Hypothalamus (tissue), 51 donors: ENCODE data around the gene ITGB7.

ENCODE experiments used
- DNase-seq, 51 donors: peaks; one replicate each; lab custom pipeline; 2025; lab: John Stamatoyannopoulos, UW

The ITGB7 gene

DNA sequence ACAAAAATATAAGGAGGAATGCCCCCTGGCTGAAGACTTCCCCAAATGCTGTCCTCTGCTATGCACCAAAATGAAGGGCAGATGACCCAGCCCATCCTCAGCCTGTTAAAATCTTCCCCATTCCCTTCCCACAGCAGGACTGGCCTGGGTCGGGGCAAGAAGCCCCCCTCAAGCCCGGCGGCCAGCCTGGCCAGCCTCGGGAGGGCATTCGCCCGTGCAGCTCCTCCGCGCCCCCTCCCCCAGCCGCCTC, 24.5 kb upstream of the ITGB7 start:
- peak in 1 of 51 donors; percentile 65 for DNase-seq

DNA sequence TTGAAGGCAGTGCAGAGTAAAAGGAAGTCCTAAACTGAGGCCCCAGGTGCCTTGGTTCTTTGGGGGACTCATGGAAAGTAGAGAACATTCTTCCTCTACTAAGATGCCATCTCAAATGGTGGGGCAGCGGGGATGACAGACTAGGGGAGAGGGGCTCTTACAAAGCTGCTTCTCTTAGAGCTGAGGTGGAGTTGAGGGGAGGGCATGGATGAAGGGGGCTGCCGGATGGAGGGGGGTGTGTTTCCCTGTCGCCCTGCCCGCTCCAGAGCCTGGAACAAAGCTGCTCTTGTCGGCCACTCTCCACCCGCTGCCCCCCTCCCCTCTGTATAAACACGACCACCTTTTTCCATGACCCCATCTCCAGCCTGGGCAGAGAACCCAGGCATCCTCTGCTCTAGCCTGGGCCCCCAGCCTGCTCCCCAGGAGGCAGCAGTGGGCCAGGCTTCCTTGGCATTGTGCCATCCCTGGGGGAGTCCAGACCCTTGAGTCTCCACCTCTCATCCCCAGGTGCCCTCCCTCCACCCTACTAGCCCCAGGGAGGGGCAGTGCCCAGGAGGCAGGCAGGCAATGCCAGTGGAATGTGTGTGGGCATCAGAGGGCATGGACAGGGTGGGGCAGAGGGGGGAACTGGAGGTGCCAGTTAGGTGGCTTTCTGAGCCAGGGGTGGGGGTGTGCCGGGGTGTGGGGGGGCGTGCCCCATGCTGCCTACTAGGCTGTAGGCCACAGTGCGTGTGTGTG, 23.2 kb upstream of the ITGB7 start:
- peak in 1 of 51 donors; percentile 25 for DNase-seq

DNA sequence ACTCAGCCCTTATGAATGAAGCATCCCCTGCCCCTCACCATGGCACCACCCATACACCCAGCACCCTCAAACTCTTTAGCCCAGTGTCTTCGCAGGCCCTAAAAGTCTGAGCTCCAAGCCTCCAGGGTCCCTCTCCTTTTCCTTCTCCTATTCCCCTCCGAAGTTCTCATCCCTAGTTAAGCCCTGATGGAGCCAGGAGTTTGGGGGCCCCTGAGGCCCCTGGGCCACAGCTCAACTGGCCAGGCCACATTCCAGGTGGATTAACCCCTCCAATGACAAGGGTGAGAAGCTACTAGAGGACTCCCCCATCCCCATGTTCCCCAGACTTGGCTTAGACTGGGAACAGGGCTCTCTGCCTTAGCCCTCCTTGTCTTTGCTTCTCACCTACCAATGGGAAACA, 22.4 kb upstream of the ITGB7 start:
- DNase-seq: no peak

DNA sequence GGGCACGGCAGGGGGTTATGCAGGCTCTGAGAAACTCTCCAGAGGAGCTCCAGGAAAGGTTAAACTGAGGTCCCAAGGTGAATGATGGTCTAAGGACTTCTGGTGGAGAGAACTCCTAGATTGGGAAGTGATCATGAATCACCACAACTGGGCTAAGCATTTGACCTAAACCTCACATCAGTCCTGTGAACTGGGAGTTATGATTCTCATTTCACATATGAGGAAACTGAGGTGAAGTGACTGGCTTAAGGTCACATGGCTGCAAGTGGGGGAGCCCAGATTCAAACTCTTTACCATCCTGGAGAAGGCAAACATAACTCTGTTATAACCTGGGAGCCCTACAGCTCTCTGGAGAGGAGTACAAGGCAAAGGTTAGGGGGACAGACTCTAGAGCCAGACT, 20.8 kb upstream of the ITGB7 start:
- no peak for DNase-seq

DNA sequence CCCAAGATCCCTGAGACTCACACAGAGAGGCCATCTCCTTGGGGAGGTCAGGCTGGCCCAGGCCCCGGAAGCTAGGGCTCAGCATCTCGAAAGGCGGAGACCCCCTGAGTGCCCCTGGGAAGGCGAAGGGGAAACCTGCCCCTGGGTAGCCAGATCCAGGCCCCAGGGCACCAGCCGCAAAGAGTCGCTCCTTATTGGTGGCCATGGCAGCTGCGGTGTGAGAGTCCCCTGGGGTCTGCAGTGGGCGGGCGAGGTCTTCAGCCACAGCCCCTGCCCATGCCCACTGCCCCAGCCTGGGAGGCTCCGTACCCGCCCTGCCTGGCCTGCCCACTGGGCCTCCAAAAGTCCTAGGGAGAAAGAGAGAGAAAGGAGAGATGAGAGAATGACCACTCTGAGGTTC, 20.3 kb upstream of the ITGB7 start:
- DNase-seq: no peak

DNA sequence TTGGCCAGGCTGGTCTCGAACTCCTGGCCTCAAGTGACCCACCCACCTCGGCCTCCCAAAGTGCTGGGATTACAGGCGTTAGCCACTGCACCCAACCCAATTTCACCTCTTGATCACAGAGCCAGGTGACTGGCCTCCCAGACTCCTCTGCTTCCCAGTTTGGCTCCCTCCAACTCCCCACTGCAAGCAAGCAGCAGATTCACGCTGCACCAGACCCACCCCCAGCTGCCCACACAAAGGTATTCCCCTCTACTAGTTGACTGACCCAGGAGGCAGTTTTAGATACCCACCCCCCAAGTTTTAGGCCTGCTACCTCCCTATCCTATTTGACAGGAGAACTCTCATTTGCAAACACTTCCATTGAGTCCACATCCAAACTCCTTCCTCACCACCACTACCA, 19.8 kb upstream of the ITGB7 start:
- no peak for DNase-seq

DNA sequence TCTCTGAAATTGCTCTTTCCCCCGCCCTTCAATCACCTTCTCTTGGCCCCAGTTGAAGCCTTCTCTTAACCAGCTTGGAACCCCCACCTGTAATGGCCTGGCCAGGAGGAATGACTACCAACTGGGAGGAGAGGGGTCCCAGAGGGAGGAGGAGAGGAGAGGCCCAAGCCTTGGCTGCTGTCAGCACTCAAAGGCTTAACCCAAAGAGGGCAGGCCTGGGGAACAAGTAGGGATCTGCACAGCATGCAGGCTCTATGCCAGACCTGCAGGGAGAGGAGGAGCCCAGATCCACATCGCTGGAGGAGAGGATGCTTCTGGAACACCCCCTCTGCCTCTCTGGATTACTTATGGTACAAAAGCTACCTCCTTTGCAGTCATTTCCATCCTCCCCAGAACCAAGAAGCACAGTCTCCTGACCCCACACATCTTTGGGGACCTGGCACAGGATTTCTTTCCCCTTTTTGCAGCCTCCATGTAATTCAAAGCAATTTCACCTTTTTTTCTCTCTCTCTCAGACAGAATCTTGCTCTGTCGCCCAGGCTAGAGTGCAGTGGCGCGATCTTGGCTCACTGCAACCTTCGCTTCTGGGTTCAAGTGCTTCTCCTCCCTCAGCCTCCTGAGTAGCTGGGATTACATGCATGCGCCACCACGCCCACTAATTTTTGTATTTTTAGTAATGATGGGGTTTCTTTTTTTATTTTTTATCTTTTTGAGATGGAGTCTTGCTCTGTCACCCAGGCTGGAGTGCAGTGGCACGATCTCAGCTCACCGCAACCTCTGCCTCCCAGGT, 18.8 kb upstream of the ITGB7 start:
- DNase-seq: no peak

DNA sequence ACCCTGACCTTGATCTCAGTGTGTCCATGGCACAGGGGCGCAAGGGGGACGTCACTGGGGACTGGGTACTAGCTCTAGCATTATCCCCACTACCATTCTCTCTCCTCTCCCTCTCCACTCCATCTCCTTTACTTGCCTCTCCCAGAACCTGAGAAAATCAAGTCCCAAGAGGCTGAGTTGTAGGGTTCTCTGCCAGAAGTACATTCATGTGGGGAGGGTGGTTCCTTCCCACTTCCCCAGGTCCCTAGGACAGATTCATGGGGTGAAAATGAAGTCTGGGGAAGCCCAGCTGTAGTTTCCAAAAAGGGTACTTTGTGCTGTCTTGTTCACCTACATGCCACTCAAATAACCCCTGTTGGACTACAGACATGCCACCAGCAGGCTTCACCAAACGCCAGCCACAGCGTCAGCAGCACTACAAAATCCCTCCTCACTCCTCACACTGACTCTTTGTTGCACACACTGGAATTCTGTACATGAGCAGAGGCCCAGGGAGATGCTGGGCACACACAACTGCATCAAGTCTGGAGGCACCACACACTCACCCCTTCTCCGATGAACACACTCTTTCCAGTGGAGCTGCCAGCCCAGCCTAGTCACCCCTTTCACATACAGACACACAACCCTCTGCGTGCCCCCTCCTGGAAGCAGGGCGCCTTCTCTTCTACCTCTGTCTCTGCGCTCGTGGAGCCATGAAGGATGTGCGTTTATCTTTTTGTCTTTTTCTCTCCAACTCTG, 18.0 kb upstream of the ITGB7 start:
- DNase-seq: peak in 2 of 51 donors; percentile 18 to 19

DNA sequence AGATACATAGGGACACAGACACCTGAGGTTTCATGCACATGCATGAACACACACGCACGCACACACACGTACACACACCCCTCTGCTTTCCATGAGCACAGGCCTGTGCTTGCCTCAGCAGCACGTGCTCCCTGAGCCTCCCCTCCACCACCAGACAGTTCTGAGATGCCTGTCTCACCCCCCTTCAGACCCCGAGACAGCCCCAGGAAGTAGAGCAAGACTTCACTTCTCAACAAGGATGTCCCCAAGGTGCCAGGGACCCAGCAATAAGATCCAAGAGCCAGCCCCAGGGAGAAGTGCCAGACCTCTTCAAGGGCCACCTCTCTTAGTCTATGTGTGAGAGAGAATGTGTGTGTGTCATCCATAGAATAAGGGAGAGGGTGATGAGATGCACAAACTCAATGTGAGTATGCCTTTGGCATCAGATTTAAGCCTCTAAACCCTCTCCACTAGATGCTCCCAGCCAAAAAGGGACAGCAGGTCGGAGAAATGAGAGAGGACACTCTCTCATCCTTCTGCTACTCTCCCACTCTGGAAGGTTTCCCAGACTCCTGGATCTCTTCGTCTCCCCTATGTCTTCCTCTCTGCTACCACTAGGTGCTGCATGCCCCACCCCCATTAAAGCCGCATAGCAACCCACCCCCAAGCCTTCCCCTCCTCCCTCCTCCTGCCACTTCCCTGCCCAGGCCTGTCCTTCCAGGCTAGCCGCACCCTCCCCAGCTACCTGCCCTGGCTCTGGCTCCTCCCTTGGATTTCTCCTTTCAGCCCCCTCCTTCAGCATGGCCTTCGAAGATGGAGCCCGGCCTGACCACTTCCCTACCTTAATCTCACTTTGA, 17.2 kb upstream of the ITGB7 start:
- DNase-seq: no peak

DNA sequence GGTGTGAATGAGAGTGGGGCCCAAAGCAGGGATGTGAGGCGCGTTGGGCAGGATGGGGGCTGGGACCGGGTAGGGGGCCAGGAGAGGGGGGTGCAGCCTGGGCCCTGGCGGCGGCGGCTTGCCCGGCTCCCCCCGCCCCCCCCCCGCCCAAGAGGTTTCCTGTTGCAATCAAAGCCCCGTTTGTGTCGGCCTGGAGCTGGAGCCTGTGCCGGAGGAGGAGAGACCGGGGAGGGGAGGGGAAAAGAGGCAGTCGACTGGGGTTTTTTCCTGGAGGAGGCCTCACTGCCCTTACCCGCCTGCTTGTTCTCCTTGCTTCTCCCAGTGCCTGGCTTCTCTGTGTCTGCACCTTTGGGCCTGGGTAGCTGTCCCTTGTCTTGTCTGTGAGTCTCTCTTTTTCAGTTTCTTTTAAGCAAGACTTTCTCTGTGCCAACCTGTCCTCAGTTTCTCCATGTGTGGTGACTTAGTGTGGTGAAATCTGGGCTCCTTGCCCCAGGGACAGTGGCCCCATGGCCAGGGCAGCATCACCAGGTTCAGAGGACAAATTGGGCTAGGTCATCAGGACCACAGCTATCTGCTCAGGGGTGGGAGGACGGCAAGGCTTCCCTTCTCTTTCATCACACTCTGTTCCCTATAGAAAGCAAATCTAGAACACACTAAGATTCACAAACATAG, 16.5 kb upstream of the ITGB7 start:
- peak in 37 of 51 donors; percentile 25 to 82 (median 58) for DNase-seq

DNA sequence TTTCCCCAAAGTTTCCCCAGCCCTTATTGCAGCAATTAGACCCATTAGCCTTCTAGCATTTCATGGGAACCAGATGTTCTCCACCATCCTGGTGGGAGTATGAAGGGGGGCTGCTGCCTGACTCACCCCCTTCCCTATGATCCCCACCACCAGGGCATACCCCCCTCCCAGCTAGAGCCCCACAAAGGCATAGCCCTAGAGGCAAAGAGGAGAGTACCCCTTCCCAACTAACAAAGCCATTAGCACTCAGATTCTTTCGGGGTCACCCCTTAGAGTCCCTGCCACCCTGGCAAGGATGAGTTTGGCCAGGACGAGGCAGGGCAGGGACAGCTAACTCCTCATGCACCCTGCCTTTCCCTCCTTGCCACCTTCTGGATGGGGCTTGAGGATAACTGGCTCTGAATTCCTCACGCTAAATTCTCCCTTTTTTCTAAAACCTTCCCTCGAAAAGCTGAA, 15.8 kb upstream of the ITGB7 start:
- no peak for DNase-seq

DNA sequence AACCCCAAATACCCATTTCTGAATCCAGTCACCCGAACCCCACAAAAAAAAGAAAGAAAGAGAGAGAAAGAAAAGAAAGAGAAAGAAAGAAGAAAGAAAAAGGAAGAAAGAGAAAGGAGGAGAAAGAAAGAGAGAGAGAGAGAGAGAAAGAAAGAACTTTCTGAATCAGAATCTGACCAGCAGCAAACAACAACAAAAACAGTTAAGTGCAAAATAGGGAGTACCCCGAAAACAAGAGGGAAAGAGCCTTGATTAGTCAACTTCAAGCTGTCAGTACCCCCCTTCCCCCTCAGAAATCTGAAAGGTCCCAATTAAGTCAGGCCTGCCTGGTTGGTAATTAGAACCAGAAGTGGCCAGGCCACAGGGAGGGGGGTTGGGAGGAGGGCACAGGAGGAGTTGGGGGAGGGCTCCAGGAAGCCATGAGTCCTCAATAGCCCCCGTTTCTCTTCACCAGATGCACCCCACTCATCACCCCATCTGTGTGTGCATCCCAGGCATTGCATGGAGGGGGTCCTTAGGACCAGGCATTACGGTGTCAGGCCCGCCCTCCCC, 15.2 kb upstream of the ITGB7 start:
- no peak for DNase-seq

DNA sequence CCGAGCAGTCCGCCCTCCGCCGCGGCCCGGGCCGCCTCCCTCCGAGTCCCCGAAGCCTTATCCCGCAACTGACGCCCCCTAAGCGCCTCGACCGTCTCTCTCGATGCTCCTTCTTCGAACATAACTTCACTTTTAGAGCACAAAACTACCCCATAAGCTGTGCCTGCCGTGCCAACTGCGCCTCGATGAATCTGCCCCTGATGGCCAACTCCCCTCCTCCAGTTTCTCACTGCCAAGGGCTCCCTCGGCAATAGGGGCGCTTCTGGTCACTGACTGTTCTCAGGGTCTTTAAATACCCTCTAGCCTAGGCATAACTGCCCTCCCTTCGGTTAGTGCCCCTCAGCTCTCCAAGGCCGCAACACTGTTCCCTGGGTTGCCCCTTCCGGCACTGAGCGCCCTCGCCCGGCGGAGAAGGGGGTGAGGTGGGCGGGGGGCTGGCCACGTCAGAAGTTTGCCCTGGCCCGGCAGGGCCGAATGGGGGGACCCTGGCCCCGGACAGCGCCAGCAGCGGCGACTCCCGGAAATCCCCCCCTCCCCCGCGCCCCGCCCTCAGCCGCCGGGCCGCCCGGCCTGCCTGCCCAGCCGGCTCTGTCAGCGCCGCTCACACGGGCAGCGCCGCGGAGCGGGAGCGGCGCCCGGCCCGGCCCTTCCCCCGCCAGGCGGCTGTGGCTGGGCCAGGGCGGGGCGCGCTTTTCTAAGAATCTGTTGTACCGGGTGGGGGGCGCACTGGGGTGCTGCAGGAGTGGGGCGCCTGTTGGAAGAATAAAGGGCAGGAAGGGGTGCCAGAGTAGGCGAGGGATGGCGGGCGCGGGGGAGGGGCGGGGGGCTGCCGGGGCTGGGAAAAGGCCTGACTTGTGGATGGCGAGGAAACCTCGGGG, 14.4 kb upstream of the ITGB7 start:
- DNase-seq: peak in 44 of 51 donors; percentile 28 to 85 (median 62)

DNA sequence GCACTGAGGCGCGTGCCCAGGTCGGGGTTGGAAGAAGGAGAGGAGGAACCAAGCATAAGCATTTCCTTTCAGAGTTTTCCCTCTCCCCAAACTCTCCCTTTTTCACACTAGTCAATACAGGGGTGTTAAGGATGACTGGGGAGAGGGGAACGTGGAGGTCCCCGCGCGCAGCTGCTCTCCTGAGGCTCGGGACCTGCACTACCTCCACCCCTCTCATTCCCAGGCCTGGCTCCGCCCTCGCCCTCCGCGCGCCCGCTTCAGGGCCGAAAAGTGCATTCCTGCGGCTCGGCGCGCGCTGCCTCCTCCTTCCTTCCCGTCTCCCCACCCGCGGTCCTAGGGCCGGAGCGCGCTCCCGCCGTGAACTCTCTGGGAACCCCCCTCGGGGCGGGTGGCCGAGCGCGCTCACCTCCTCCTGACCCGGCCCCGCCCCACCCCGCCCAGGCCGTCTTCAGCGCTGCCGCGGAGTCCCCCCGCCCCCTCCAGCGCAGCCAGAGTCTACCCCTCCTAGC, 13.7 kb upstream of the ITGB7 start:
- DNase-seq: peak in 44 of 51 donors; percentile 29 to 88 (median 69)

DNA sequence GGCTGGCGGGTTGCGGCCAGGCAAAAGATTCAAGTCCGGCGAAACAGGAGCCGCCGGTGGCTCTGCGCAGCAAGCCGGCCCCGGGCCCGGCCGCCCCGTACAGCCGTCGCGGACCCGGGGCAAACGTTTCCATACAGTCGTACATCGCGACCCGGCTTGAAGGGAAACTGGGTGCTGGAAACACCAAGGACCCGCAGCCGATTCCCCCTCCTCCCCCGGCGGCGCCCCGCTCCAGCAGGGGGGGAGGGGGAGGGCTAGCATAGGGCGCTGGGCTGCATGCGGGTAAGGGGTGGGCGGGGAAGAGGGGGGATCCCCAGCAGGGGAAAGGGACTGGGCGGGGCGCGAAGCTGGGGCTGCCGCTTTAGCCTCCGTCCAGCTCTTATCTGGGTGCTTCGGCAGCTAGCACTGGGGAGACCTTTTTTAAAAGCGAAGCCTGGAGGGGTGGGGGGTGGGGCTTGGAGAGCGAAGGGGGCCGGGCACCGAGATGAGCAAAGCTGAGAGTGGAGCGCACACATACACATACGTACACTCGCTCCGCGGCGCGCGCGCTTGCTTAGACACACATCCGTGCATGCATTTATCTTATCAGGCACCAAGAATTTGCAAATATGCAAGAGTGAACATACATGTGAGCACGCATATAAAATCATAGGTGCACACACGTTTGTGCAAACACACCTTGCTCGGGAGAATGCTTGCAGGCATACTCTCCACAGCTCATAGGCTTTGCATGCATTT, 13.1 kb upstream of the ITGB7 start:
- peak in 25 of 51 donors; percentile 22 to 89 (median 53) for DNase-seq

DNA sequence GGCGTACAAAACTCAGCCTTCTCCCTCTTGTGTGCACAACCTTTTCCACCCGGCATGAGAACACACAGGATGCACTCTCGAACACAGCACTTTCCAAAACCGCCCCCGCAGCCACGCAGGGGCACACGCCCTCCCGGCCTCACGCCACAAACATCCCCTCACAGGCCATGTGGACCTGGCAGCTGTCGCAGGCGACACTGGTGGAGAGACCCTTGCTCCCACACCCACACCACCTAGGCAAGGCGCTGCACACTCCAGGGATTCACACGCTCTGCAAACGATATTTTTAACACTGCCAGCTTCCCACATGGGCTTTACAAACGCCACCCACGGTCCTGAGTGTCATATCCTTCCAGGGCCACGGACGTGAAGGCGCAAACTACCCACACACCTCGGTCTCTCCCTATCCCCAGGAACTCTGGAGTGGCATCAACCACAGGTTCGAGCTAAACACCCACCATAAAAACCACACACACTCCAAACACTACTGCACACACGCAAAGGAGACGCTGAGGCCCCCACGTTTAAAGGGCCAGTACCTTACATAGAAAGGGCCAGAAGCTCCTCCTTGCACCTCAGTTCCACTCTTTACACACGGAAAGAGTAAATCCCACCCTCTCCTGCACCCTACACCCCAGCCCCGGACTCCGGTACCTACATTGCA, 12.4 kb upstream of the ITGB7 start:
- peak in 2 of 51 donors; percentile 54 to 75 for DNase-seq
